ENCODE results near the gene ORAI3.
A peak's percentile ranks its signal among the peaks of the same experiment; 100 is the strongest.

The ORAI3 gene

DNA sequence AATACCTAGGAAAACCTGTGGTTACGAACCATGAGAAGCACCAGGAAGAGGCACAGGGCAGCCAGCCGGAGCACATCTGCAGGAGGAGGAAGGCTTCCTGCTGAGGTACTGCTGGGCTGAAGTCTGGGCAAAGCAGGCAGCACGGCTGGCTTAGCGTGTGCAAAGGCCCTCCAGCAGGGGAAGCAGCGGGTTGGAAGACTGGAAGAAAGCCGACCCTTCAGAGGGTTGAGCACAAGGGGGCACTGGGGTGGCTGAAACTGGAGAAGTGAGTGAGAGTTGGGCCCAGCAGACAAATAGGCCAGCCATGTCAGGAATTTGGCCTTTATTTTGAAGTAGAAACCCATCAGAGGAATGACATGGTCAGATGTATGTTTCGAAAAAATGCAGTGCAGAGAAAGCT, 24.0 kb downstream of the ORAI3 start:
- no peak for DNase-seq

DNA sequence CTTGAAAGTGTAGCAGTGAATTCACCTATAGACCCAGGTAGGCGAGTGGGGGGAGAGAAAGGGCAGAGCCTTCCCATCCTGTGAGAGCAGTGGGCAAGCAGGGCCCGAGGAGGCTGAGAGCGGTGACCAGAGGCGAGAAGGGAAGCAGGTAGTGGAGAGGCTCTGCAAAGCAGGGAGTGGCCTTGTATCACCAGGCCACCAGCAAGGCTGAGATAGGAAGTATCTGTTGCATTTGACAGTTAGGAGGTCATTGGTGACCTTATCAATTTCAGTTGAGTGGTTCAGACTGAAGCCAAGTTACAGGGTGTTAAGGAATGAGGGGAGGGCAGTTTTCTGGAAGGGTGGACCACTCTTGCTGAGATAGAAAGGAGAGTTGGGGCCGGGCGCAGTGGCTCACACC, 25.5 kb downstream of the ORAI3 start:
- DNase-seq = no peak

DNA sequence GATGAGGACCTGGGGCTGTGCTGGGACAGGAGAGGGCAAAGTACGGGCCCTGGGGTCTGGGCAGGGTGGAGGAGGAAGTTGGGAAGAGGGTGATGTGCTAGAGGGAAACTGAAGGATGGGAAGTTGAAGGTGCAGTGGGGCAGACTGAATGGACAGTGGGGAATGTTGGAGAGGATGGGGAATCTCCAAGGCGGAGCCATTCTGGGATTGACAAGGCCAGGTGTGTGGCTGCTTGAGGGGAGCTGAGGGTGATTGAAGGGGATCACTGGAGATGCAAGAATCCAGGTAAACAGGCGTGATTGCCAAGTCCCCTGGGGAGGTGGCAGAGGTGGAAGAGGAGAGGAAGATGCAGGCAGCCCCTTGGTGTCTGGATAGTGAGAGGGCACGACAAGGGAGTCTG, 27.6 kb downstream of the ORAI3 start:
- no peak for DNase-seq

DNA sequence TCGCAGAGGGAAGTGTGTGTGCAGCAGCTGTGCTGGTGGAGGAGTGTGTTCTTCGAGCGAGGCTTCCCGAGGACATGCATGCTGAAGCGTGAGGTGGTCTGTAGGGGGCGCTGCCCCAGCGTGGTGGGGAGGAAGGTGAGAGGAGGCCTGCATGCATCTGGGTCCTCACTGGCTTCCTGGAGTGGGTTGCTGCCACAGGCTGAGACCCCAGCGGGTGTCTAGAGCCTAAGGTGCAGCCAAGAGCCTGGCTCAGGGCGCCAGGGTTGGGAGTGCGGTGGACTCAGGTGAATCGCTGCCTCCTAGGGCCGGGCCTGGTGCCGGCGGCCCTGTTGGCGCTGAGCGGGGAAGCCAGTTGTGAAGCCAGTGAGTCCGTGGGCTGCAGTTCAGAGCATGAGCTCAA, 28.6 kb downstream of the ORAI3 start:
- no peak for DNase-seq

DNA sequence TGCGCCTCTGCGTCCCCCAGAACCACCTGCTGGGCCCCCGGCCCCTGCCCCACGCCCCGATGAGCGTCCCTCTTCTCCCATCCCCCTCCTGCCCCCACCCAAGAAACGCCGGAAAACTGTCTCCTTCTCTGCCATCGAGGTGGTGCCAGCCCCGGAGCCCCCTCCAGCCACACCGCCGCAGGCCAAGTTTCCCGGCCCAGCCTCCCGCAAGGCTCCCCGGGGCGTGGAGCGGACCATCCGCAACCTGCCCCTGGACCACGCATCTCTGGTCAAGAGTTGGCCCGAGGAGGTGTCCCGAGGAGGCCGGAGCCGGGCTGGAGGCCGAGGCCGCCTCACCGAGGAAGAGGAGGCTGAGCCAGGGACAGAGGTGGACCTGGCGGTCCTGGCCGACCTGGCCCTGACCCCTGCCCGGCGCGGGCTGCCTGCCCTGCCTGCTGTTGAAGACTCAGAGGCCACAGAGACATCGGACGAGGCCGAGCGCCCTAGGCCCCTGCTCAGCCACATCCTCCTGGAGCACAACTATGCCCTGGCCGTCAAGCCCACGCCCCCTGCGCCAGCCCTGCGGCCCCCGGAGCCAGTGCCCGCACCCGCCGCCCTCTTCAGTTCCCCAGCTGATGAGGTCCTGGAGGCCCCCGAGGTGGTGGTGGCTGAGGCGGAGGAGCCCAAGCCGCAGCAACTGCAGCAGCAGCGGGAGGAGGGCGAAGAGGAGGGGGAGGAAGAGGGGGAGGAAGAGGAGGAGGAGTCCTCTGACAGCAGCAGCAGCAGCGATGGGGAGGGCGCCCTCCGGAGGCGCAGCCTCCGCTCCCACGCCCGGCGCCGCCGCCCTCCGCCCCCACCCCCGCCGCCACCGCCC, 30.5 kb downstream of the ORAI3 start:
- no peak for DNase-seq

DNA sequence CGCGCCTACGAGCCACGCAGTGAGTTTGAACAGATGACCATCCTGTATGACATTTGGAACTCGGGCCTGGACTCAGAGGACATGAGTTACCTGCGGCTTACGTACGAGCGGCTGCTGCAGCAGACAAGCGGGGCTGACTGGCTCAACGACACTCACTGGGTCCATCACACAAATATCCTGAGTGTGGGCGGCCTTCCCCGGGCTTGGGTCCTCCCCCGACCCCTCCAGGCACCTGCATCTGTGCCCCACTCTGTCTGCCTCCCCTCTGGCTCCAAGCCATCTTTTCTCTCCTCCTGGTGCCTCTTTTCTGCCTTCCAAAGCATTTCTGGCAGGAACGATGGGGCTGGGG, 31.1 kb downstream of the ORAI3 start:
- no peak for DNase-seq

DNA sequence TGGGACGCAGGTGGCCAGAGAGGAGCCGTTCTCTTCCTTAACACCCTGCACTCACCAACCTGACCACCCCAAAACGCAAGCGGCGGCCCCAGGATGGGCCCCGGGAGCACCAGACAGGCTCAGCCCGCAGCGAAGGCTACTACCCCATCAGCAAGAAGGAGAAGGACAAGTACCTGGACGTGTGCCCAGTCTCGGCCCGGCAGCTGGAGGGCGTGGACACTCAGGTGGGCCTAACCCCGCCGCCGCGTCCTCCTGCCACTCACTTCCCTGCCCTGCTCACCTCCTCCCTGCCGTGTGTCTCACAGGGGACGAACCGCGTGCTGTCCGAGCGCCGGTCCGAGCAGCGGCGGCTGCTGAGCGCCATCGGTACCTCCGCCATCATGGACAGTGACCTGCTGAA, 31.6 kb downstream of the ORAI3 start:
- DNase-seq = no peak

DNA sequence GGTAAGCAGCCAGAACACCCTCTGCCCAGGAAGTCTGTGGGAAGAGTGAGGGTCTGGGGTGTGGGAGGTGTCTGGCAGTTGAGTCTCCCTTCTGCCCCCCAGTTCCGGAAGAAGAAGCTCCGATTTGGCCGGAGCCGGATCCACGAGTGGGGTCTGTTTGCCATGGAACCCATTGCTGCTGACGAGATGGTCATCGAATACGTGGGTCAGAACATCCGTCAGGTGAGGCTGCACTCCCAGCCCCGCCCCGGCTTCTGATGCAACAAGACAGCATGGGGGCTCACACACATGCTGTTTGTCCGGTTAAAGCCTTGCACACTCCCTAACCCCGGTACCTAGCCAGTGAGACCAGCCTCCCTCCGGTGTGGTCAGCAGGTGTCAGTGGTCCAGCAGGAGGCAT, 32.1 kb downstream of the ORAI3 start:
- DNase-seq = no peak

DNA sequence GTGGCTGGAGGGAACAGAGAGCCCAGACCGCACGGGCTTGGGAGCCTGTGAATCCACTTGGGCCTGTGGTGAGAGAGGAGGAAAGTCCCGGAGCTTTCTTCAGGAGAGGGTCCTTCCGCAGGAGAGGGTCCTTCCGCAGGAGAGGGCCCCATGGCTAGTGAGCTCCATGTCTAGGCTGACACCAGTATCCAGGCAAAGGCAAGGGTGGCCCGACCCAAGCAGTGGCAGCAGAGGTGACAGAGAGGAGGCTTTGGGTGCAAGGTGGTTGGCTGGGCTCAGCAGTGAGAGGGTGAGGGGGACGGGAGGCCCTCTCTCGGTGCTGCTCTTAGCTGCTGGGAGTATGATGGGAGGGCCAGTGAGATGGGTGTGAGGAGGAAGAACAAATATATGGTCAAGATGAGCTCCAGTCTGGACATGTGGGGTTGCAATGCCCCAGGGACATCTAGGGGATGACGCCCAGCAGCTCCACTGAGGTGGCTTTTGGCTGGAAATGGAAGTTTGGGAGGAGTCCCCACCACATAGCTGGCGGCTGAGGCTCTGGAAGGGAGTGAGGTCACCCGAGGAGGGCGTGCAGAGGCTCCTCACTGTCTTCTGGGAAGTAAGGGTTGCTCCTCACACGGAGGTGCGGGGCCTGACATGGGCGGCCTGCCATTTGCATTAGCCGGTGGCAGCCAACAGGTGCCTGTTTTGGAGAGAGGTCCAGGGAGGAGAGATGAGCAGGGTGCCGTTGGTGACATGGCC, 33.9 kb downstream of the ORAI3 start:
- DNase-seq = no peak

DNA sequence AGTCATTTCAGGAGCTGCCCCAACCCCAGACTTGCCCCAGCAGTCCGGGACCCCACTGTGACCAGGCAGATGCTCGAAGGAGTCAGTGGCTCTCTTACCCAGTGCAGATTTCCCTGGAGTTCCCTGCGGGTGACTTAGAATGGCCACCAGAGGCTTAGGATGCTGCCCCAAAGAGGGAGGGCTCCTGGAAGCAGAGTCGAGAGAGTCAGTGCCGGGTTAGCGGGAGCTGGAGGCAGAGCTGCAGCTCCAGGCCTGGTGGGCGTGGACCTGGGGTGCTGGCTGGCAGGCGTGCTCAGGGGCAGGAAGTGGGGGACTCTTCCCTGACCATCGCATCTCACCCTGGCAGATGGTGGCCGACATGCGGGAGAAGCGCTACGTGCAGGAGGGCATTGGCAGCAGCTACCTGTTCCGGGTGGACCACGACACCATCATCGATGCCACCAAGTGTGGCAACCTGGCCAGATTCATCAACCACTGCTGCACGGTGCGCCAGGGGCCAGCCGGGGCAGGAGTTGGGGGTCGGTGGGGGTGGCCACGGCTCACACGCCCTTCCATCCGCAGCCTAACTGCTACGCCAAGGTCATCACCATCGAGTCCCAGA, 34.5 kb downstream of the ORAI3 start:
- DNase-seq = no peak

DNA sequence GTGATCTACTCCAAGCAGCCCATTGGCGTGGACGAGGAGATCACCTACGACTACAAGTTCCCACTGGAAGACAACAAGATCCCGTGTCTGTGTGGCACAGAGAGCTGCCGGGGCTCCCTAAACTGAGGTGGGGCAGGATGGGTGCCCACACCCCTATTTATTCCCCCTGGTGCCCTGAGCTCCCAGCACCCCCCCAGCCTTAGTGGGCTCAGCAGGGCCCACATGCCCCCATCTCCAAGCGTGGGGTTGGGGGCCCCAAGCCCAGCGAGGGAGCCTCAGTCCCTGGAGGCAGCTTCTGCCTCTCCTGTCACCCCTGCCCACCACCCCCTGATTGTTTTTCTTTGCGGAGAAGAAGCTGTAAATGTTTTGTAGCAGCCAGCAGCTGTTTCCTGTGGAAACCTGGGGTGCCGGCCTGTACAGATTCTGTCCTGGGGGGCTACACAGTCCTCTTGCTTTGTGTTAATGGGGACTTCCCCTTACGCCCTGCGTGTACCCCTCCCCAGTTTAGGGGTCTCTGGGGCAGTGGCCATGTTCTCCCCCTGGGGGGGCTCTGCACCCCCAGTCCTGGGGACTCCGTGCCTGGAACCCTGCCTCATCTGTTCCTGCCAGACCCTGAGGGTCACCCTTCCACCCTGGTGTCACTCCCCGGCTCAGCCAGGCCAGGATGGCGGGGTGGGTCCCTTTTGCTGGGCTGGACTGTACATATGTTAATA, 35.2 kb downstream of the ORAI3 start:
- no peak for DNase-seq

DNA sequence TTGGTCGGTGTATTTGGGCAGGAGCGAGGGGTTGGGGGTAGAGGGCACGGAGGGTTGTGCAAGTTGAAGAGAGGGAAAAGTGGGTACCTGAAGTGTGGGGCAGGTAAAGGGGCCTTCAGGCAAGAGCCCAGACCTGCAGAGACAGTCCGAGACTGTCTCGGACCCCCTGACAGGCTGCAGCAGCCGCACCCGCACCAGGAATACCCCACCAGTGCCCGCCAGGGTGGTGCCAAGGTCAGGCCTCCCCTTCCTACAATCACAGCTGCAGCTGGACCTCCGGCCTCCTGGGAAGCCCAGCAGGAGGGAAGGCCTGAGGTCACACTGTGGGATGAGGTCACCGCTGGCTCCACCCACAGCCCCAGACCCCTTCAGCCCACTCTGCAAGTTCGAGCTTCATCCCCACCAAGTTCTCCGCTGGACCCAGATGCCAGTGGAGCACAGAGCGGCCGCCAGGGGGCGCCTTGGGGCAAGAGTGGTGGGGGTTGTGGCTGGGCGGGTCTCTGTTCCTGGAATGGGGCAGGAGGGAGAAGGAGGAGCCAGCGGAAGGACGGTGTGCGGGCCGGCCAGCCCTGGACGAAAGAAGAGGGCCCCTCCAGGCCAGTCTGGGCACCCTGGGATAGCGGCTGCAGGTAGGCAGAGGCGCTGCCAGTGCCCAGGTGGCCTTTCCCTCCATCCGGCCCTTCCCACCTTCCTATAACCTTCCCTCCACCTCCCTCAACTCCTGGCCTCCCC, 36.0 kb downstream of the ORAI3 start, which contains the start of gene HSD3B7:
Gene HSD3B7, plus strand, starts transcription at position 539 of the 732 bp plus-strand sequence. CDS start 452 bp downstream, outside the sequence.
- DNase-seq = peak; percentile 2

DNA sequence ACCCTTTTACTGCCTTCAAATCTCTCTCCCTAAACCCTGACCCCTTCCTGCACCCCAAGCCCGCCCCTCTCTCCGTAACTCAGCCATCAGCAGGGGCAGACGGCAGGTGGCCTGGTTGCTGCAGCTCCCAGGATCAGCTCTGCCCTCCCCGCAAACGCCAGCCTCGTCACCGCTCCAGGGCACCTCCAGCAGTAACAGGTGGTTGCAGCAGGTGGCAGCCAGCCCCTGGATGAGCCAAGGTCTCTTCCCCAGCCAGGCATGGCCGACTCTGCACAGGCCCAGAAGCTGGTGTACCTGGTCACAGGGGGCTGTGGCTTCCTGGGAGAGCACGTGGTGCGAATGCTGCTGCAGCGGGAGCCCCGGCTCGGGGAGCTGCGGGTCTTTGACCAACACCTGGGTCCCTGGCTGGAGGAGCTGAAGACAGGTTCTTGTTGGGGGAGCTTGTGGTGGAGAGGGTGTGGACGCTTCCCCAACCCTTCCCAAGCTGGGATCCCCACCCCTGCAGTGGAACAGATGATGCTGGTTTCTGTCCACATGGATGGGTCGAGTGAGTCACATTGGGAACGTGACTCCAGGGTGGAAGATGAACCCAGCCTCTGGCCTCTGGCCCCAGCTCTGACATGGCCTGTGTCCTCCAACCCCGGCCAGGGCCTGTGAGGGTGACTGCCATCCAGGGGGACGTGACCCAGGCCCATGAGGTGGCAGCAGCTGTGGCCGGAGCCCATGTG, 36.7 kb downstream of the ORAI3 start:
- no peak for DNase-seq

DNA sequence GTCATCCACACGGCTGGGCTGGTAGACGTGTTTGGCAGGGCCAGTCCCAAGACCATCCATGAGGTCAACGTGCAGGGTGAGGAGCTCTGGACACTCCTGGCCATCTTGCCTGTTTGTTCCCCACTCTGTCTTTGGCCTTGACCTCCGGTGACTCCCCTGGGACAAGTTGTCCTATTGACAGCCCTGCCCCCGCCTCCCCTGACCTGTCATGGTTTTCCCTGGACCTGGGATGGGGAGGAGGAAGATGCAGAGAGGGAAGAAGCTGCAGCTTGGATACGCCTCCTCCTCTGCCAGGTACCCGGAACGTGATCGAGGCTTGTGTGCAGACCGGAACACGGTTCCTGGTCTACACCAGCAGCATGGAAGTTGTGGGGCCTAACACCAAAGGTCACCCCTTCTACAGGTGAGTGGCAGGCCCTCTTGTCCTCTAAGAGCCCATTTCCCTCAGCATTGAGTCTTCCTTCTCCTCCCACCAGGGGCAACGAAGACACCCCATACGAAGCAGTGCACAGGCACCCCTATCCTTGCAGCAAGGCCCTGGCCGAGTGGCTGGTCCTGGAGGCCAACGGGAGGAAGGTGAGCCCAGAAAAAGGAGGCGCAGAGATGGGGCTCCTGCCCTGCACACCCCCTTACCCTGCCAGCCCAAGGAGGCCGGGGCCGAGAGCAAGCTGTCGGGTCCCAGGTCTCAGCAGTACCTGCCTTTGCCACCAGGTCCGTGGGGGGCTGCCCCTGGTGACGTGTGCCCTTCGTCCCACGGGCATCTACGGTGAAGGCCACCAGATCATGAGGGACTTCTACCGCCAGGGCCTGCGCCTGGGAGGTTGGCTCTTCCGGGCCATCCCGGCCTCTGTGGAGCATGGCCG, 37.5 kb downstream of the ORAI3 start:
- DNase-seq = no peak

DNA sequence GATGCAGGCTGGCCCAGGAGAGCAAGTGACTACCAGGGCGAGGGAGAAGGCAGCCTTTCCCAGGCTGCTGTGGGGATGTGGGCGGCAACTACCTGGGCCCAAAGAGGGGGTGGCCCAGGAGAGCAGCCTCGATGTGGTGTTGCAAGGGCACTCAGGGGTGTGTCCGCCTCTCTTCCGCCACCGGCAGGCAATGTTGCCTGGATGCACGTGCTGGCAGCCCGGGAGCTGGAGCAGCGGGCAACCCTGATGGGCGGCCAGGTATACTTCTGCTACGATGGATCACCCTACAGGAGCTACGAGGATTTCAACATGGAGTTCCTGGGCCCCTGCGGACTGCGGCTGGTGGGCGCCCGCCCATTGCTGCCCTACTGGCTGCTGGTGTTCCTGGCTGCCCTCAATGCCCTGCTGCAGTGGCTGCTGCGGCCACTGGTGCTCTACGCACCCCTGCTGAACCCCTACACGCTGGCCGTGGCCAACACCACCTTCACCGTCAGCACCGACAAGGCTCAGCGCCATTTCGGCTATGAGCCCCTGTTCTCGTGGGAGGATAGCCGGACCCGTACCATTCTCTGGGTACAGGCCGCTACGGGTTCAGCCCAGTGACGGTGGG, 38.8 kb downstream of the ORAI3 start:
- no peak for DNase-seq

DNA sequence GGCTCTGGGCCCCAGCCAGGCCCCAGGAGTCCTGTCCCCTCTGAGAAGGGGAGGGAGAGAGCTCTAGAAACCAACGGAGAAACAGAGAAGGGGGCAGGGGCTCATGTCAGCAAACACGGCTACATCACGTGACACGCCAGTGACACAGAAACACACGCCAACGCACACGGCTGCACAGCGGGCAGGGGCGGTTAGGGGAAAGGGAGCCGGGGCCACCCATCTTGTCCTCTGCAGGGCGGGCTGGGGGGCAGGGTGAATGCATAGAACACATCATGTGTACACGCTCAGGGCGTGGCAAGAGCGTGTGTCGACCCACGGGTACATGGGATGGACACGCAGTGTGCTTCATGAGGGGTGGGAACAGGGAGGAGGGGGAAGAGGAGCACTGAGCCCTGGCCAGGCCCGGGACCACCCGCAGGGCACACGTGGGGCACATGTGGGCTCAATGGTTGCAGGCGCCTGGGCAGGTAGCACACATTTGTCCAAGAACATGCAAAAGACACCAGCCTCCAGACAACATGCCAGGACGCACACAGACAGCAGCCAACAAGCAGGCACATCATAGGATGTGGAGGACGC, 40.7 kb downstream of the ORAI3 start:
- DNase-seq = no peak

DNA sequence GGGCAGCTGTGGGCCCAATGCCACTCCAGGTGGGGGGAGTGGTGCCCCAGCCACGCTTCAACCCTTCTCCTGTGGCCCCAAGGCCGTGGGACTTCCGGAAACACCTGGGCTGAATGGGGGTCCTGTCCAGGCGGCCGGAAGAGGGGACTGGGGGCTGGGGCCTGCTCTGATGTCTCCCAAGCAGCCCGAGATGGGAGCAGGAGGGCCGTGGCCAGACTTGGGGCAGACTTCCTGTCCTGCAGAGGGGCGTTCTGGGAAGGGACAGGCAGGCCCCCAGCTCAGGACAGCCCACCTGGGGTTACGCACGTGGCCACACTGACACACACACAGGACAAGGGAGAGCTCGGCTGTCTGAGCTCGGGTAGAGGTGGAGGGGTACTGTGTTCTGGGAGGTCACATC, 41.2 kb downstream of the ORAI3 start:
- no peak for DNase-seq

DNA sequence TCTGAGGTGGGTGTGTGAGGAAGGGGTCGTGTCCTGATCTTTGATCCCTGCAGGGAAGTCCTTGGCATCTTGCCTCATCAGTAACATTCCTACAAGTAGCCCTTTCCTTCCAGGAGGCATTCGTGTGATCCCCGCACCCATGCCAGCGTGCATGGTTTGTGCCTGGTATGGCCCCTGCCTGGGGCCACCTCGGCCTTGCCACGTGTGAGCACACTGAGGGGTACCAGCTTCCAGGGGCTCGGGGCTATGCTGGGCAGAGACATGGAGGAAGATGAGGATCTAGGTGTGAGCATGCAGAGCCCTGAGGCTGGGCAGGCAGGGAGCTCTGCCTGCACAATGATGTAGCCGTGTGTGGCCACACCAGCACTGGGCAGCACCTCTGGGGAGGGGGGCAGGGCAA, 42.2 kb downstream of the ORAI3 start:
- DNase-seq = no peak

DNA sequence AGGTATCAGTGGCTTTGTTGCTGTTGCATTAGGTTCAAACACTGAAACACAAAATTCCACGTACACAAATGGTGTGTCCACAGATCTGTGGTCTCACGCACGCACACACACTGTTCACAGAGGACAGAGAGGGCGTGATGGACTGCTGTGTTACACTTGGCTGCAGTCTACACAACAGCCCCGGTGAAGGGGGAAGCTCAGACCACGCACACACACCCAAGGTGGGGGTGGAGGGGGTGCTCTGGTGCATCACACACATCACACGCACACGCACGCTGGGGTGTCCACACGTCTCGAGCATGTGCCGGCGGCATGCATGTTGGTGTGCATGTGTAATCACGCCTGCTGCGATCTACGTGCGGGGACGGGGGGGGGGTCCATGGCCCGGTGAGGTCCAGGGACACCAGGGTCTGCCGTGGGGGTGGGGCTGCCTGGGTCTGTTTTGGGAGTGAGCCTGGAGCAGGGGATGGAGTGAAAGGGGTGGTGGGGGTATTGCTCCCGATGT, 43.5 kb downstream of the ORAI3 start:
- DNase-seq = no peak

Data from GF-D8 (cell line).